Karpas-422 (cell line): ENCODE results near the gene PRIMPOL. TPM values are rescaled to one million over a fixed set of nuclear protein-coding genes. Genes with fewer than 3 reads are reported as not detected.

Experiments used
- total RNA-seq: library from RNA; depleted of rRNA; stranded (reverse); fragments of >200 nt; shearing (Covaris generic); gene quantifications from 2 replicates; pipeline ENCODE4 v1.2.3, GENCODE V29; 2014; ENCODE audit warnings: low replicate concordance; rRNA removed

The PRIMPOL gene
- total RNA-seq, 1 experiment from 2014 or later, result 35.2 TPM

Other genes starting within 250 kb of the PRIMPOL start
- 29.8 and 35.5 TPM in 2 replicates for gene IRF2, start 175.2 kb upstream of the PRIMPOL start, total RNA-seq
- 12.2 and 22.5 TPM in 2 replicates for gene CASP3, start 291 bp upstream of the PRIMPOL start, total RNA-seq
- gene CENPU, start 84.4 kb downstream of the PRIMPOL start, total RNA-seq, result 18.5 and 31.3 TPM in 2 replicates
- 1.4 and 3.1 TPM in 2 replicates for gene ACSL1, start 176.2 kb downstream of the PRIMPOL start, total RNA-seq